ENCODE data around the gene ANGPT4.

The ANGPT4 gene

DNA sequence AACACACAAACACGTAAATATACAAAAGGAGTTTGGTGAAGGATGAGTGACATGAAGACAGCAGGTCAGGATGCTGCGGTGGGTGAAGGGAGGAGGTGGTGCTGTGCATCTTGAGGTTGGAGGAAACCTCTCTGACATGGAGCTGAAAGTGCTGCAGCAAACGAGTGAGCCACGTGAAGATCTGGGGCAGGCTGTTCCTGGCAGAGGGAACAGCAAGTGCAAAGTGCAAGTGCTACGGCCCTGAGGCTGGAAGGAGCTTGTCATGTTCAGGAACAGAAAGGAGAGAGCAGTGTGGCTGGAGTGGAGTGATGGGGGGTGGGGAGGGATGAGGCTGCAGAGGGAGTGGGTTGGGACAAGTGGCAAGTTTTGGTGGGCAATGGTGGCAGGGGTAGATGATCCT is 24.8 kb upstream of the ANGPT4 start:
- DNase-seq (ENCODE audit: low spot score), result no peak

DNA sequence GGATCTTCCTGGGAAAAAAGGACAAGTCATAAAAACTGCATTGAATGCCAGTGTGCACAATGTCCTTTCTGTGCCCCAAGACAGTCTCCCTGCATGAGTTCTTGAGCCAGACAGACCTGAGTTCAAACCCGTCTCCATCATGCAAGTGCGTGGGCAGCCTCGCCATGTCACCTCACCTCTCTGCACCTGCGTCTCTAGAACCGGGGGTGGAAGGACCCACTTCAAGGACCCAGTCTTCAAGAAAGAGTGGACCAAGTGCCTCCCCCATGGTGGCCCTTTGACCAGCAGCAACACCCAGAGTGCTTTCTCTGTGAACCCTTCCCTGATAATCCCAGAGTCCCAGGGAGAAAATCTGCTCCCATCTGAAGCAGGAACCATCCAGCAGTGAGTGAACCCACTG is 23.5 kb upstream of the ANGPT4 start:
- DNase-seq (ENCODE audit: low spot score), result no peak

DNA sequence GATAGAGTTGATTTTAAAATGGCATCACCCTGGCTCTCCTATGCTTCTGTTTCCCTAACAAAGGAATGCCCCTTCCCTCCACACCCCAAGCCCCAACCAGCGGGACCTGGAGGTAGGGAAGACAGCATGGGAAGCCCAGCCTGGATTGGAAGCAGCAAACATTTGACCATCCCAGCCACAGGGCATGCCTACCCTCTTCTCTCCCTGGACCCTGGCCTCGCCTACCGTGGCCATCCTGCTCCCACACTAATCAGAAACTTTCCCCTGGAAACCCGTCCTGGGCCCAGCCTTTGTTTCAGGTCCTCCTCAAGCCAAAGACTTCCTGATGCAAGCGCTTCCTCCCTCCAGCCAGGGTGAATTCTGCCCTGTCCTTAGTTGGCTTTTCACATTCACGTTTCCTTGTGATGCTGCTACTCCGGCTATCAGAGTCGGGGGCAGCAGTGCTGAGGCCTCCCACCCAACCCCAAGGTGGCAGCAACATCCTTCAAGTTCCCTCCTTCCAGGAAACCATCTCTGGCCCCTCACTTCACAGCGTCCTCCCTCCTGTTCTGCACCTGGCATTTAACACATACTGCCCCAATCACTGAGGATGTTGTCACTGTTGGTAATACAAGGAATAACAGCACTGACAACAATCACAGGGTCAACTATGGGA is 18.2 kb upstream of the ANGPT4 start:
- DNase-seq (ENCODE audit: low spot score), result no peak

DNA sequence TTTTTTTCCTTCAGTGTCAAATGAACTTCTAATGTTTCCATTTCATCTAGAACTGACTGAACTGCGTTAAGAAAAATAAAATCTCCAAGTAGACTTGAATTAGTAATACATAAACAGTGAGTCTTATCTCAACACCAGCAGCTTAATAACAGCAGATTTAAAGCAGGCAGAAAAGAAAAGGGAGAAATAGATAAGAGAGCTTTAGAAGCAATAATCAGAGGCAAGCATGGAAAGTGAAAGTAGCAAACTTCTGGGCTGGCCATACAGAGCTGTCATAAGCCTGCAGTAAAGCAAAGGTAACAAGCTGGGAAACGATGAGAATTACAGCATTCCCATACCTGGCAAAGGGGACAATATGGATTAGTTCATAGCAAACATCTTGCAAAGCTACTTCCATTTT is 16.9 kb upstream of the ANGPT4 start:
- no peak for DNase-seq (ENCODE audit: low spot score)

DNA sequence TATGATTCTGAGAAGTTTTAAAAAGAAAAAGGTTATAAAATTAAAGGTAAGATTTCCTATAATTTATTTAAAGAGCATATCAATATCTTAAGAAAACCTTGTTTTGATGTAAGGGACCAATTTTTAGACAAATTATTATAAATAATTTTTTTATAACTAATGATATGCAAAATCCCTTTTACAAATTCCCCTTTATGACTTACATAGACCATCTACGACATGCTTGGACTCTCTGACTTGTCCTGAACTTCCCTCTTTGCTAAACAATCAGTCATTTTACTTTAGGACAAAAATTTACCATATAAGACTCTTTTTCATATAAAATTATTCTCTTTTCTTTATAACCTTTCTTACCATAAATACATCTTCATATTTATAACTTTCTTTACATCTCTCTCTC is 15.3 kb upstream of the ANGPT4 start:
- peak; percentile 15 for DNase-seq (ENCODE audit: low spot score)

DNA sequence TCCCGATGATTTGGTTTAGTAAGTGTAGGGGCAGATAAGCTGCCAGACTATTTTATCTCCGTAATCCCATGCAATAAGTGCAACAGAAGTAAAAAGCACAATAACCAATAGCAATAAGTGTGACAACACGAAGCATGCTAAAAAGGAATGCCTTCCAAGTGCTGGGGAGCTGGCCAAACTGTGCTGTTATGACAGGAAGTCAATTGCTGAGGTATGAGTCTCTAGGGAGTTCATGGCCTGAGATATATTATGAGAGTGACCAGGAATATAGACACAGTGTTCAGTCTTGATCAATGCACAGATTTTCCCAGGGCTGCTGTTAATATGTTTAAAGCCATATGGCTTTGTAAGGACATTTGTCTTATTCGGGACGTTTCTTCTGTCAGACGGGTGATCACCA is 10.5 kb upstream of the ANGPT4 start:
- DNase-seq (ENCODE audit: low spot score), result no peak

DNA sequence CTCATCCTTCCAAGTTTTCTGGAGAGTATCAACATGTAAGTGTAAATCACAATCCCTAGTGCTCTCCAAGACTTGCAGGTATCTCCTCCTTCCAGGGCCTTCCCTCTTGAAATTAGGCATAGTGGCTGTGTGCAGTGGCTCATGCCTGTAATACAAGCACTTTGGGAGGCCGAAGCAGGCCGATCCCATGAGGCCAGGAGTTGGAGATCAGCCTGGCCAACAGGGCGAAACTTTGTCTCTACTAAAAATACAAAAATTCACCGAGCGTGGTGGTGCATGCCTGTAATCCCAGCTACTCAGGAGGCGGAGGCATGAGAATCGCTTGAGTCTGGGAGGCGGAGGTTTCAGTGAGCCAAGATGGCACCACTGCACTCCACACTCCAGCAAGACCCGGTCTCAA is 9.4 kb upstream of the ANGPT4 start:
- DNase-seq (ENCODE audit: low spot score), result no peak

DNA sequence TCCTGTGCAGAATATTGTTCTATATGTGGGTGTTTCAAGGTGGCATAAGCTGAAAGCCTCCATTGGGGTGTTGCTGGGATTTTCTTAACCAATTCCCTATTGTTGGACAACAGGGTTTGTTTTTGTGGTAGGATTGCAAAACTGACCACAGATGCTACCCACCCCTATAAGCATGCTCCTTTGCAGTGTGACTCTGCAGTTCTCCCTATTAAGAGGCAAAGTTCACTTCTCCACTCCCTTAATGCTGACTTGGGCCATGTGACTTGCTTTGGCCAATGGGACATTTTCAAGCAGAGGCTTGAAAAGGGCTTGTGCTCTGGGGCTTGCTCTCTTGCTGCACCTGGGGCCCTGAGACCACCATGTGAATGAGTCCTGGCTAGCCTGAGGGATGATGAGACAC is 8.5 kb upstream of the ANGPT4 start:
- no peak for DNase-seq (ENCODE audit: low spot score)

DNA sequence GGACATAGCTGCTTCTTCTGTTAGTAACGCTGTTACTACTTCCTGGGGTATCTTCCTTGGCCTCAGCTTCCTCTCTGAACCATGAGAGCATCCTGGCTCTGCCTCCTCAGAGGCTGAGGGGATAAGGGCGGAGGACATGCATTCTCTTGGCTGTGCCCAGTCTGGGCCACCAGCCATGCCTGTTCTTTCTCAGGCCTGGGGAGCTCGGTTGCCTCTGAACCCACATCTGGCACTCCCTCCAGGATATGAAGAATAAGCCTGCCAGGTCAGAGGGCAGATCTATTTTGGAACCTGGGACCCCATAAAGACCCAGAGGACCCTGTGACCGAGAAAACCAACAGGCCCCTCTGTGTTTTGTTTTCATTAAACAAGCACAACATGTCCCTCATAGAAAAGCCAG is 6.6 kb upstream of the ANGPT4 start:
- DNase-seq (ENCODE audit: low spot score), result no peak

DNA sequence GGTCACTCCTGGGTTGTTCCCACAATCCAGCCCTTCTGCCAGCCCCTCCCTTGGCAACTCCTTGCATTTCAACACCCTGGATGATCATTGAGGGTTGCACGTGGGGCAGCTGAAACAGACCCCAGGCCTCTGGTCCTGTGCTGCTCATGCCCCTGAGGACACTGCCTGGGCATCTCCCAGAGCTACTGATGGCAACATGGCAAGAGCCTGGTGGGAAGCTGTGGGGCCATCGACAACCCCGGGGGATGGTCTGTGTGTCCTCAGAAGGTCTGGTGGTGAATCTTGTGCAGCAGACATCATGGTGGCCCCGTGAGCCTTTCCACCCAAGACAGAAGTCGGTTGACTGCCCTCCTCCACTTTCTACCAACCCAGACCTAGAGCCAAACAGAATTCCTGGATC is 4.9 kb upstream of the ANGPT4 start:
- DNase-seq (ENCODE audit: low spot score), result no peak

DNA sequence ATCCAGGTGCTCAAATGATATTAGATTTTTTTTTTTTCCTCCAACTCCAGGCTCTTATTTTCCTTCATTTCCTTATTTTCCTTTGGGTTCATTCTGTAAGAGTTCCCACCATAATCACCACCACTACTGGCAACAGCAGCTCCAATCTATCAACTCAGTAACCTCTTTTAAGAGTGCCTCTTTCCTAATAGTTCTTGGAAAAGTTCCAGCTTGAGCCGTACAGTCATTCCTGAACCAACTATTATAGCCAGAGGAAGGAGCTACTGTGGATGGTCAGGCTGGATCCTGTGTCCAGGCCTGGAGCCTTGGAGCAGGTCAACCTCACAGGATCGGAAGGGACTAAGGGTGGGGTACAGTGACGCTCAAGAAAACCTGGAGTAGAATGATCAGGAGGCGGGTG is 4.2 kb upstream of the ANGPT4 start:
- DNase-seq (ENCODE audit: low spot score), result no peak

DNA sequence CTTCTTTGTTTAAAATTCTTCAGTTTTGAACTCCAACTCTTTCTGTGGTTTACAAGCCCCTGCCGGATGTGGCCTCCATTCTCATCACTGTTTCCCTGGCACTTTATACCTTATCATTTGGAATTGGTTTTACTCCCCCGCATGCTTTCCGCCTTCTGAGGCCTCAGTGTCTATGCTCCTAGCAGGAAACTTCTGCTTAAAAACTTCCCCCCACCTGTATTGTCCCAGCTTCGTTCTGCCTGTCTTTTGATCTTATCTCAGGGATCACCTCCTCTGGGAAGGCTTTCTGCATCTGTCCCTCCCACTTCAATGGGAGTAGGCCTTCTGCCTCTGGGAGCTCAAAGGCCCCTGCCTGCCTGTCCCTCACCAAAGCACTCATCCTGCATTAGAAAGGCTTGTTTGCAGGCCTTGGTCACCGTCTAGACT is 3.4 kb upstream of the ANGPT4 start:
- DNase-seq (ENCODE audit: low spot score), result no peak

DNA sequence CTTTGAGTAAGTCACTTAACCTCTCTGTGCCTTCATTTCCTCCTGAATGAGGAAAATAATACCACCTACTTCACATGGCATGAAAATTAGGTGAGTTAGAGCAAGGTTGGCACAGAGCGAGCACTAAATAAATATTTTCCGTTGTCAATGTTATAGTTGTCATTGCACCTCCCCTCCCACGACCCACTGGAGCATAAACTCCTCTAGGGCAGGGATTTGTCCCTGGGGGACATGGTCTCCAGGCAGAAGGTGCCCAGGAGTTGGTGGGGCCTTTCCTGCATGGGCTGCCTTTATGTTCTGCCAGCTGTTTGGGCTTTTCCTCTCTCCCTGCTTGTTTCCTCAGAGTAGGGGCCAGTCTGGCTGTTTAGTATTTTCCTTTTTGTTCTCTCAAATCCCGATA is 1.3 kb upstream of the ANGPT4 start:
- no peak for DNase-seq (ENCODE audit: low spot score)

DNA sequence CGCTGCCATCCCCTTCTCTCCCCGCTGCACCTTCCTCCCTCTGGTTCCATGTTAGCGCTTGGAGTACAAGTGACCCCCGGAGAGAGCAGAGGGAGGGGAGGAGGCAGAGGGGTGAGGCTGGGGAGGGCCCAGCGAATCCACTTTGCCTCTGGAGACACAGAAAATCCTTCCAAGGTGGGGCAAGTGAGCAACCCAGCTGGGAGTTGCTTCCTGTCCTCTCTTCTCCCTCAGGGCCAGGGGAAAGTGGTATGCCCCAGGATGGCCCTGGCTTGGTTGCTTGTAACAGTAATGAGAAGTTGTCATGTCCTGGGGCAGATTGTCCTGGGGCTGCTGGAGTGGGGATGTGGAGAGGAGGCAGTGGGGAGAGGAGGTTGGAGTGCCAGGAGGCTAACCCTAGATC is 691 bp upstream of the ANGPT4 start:
- no peak for DNase-seq (ENCODE audit: low spot score)

DNA sequence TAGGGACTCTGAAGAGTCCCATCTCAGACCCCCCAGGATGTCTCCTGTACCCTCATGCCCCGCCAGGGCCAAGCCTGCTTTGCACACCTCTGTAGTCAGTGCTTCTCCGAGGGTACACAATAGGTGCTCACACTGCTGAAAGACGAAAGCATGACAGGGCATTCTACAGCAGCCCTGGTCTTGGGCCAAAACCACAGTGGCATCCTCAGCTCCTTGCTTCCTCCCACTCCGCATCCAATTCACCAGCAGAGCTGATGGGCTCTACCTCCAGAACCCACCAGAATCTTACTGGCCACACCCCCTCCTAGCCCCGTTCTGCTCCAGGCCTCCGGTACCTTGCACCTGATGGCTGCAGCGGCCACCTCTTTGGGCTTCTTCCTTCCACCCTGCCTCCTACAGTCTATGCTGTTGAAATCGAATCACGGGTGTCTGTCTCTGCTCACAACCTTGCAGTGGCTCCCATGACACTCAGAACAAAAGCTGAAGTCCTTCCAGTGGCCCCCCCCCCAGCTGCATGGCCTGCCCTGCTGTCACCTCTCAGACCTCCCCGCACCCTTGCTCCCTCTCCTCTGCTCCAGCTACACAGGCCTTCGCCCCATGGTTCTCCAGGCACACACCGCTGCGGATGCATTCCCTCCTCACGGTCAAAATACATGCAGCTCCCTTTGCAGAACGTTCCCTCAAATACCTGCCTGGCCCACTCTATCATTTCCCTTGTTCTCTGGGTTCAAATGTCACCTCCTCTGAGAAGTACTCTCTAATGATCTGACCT is 1.2 kb downstream of the ANGPT4 start:
- no peak for DNase-seq (ENCODE audit: low spot score)

DNA sequence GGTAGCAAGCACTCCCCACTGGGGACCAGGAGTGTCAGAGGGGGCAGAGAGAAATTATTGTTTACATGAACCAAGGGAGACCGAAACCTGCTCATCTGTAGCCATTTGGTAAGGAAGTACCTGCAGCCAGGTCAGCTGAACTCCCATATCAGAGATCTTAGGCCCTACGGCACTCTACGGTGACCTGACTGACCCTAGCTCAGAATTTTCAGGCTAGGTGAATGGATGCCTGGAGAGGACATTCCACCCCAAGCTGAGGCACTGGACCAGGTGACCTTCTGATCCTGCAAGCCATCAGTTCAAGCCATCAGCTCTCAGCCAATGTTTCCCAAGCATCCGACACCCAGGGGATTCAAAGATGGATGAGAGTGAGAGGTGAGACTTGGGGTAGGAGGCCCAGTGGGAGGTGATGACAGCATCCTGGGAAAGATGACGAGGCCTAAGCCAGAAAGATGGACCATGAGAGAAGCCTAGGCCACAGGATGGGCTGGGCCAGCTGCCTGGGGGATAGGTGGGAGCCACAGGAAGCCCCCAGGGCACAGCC is 2.8 kb downstream of the ANGPT4 start:
- DNase-seq (ENCODE audit: low spot score), result no peak

DNA sequence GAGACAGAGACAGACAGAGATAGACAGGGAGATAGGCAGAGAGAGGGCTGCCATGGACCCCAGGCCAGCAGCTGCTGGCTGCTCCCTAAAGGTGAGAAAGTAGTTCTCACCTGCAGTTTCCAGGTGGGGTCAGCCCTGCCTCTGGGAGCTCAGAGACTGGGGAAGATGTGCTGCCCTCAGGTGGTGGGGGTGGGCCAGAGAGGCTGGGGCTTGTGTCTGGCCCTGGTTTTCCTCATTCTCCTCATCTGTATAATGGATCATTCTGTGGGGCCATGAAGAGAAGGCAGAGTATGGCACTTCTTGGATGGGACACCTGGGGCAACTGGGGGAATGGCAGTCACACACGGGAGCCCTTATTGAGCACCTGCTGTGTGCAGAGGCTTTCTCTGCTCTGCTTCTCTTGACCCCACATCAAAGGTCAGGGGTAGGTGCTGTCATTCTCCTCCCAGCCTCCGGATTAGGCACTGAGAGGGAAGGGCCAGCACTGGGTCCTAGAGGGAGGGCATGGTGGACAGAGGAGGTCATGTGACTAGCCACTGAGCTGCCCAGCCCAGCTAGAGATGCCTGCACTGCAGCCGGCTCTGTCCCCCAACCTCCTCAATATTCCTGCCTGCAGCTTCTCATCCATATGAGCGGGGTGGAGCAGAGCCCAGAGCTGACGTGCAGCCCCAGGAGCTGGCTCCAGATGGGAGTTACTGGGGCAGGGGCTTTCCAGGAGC is 4.1 kb downstream of the ANGPT4 start:
- no peak for DNase-seq (ENCODE audit: low spot score)

DNA sequence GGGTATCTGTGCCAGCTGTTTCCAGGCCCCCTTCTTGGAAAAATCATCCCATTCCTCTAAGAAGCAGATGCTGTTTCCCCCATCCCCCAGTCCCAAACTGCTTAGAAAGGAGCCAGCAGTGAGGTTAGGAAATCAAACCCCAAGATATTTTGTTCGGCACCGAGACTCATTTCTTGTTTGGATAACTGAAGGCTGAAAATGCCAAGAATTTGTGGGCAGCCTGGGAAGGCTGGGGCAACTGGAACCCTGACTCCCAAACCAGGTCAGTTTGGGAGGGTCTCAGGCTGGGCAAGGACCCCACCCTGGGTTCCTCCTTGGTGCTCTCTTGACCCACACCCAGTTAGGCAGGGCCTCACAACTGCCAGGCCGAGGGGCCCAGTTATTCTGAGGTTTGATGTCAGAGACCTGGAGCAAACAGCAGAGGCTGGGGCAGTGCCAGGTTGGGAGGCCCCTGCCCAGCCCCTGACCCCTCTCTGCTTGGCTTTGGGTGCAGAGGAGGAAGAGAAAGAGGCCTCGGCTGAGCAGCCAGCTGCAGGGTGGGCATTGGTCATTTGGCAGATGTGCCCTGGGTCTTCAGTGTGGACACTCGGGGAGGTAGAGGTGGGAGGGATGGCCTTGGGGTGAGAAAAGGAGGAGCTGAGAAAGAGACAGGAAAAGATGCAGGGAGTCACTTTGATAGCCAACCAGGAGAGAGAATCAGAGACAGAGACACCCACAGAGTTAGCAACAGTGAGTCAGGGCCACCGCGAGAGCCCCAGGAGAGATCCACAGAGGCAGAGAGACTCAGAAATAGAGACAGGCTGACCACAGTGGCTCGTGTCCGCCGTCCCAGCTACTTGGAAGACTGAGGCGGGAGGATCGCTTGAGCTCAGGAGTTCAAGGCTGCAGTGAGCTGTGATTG is 5.0 kb downstream of the ANGPT4 start:
- DNase-seq (ENCODE audit: low spot score), result no peak

DNA sequence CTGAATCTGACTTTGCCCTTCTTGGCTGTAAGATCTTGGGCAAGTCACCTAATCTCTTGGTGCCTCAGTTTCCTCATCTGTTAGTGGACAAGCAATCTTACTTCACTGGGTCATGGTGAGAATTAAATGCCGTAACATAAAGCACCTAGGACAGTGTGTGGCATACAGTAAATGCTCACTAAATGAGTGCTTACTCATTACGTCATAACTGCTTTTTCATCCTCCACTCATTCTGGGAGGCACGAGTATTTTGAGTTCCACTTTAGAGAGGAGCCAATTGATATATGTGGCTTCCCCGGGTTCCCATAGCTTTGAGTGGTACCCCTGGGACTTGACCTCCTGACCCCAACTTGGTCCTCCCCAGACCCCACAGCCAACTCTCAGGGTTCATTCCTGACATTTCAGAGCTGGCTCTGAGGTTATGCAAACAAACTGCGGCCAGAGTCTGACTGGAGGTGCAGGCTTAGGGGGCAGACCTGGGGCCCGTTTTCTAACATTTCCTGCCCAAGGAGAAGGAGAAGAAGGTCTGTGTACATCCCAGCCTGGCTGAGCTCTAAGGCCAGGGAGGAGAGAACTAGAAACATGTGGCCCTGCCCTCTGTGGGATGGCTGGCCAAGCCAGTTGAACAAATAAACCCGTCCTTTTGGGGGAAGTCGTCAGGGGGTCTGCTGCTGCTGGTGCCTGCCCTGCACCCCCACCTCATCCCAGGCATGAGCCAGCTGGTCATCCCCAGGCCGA is 5.8 kb downstream of the ANGPT4 start:
- no peak for DNase-seq (ENCODE audit: low spot score)

DNA sequence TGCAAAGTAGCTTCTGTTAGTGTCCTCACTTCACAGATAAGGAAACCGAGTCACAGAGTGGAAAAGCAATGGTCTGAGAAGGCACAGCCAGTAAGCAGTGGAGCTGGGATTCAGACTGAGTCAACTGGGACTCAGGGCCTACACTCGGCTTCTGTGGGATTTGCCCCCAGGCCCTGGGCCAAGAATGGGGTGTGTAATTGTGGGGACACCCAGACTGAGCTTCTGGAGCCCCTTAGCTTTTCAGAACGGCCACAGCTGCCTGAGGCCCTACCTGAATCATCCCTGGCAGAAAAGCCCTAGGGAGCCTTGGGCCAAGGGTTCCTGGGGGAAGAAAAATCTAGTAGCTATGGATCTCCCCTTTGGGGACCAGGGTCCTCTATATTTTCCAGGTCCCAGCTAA is 6.5 kb downstream of the ANGPT4 start:
- DNase-seq (ENCODE audit: low spot score), result no peak

DNA sequence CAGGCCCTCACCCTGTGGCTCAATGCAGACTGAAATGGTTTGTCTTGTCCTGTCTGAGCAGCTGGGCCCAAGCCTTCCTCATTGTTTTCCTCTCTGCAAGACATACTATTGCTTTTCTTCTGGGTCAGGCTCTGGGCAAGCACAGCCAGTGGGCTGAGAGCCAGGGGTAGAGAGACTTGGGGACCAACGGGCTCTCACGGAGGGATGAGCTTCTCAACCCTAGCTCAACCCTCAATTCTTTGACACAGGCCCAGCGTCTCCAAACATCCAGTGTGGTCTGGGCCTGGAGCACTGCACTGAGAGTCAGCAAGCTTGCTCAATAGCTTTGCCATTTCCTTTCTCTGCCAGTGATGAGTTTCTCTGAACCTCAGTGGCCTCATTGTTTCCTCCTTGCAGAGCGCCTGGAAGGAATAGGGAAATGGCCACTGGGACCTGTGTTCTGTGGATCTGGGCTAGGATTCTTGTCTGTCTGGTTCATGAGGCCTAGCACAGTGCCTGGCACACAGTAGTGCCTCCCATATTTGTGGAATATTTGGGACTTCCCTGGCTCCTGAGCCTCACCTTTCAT is 9.3 kb downstream of the ANGPT4 start:
- no peak for DNase-seq (ENCODE audit: low spot score)
